K562 (cell line): ENCODE data around the gene CRIM1. TPM values are rescaled to one million over a fixed set of nuclear protein-coding genes. Genes with fewer than 3 reads are reported as not detected.

Experiments
- ATAC-seq: fragments of 200-7000 bp; cut with Tn5 transposase; 3 replicates; pipeline ENCODE4 v1.9.1; 2020; ENCODE audit warnings: moderate library complexity
- BruUV-seq: library from RNA; stranded (reverse); fragments of 400-500 nt; replicated peaks from 2 replicates; lab custom pipeline; 2021; lab: Mats Ljungman, UMichigan
- CTCF ChIA-PET: fragments of 300-600 bp; formaldehyde crosslinking; extraction: SDS; loops from one replicate; lab custom pipeline; 2021; ENCODE audit warnings: low intra/inter-chr PET ratio; lab: Yijun Ruan, JAX
- POLR2A ChIA-PET: fragments of 300-600, 350-650 bp; sonication (Branson Sonifier 250); formaldehyde crosslinking; extraction: SDS; loops from one replicate; lab custom pipeline; 2021; ENCODE audit warnings: antibody characterized with exemption, inconsistent platforms; lab: Yijun Ruan, JAX
- DNase-seq, 4 experiments: peaks; one replicate each; pipeline versions ENCODE4 v3.0.0 to v3.0.0-alpha.2; 2011 to 2018; ENCODE audit warnings: low spot score in 3 of 4, mixed read lengths in 3 of 4; ENCODE audit errors: extremely low read depth in 1 of 4
- FAIRE-seq: peaks from 2 replicates; lab custom pipeline; 2011; peaks lifted over from hg19 to GRCh38; lab: Jason Lieb, UNC
- H2AFZ ChIP-seq: 2 replicates; pipeline ENCODE4 v1.6.0; 2011; ENCODE audit warnings: low read depth, low read length, control low read depth, inconsistent platforms
- H3K27ac ChIP-seq: fragments of 200-600 bp; 3 replicates; pipeline ENCODE4 v1.8.0; 2011; ENCODE audit warnings: low read depth, mild to moderate bottlenecking, control low read depth, inconsistent platforms, low read length, moderate library complexity, mixed read lengths; ENCODE audit errors: extremely low read depth
- H3K27me3 ChIP-seq, 2 experiments: fragments of 300-600 bp in 1 of 2; 2 replicates in 1 of 2; 3 replicates in 1 of 2; pipeline versions ENCODE4 v1.6.0 to v1.8.0; 2011; ENCODE audit warnings: inconsistent platforms in 2 of 2, low read length in 2 of 2, mild to moderate bottlenecking in 1 of 2, mixed read lengths in 1 of 2, moderate library complexity in 1 of 2; ENCODE audit not compliant: control insufficient read depth in 2 of 2, insufficient read depth in 2 of 2
- H3K36me3 ChIP-seq: fragments of 300-600 bp; 3 replicates; pipeline ENCODE4 v1.8.0; 2011; ENCODE audit warnings: mild to moderate bottlenecking, low read length, inconsistent platforms; ENCODE audit not compliant: control insufficient read depth, insufficient read depth
- H3K4me1 ChIP-seq, 2 experiments: fragments of 200-600 bp in 1 of 2; replicated peaks in 1 of 2; 2 replicates in 1 of 2; 3 replicates in 1 of 2; pipeline versions ENCODE4 v1.5.1 to v1.8.0; 2011; ENCODE audit warnings: inconsistent platforms in 2 of 2, low read length in 2 of 2, mild to moderate bottlenecking in 1 of 2, mixed read lengths in 1 of 2, moderate library complexity in 1 of 2; ENCODE audit not compliant: control insufficient read depth in 2 of 2, insufficient read depth in 2 of 2
- H3K4me2 ChIP-seq: 2 replicates; pipeline ENCODE4 v1.6.1; 2011; ENCODE audit warnings: low read length, control low read depth, inconsistent platforms, mixed read lengths; ENCODE audit not compliant: insufficient read depth
- H3K4me3 ChIP-seq: fragments of 200-600 bp; sonication (generic), shearing (Covaris generic); 2 replicates; pipeline ENCODE4 v1.5.1; 2016; ENCODE audit warnings: control low read depth, inconsistent platforms
- H3K79me2 ChIP-seq: fragments of 200-600 bp; 3 replicates; pipeline ENCODE4 v1.8.0; 2011; ENCODE audit warnings: low read length, inconsistent platforms; ENCODE audit not compliant: control insufficient read depth, insufficient read depth
- H3K9ac ChIP-seq, 2 experiments: 2 replicates each; pipeline versions ENCODE4 v1.6.0 to v1.6.1; 2011; ENCODE audit warnings: low read depth in 2 of 2, low read length in 2 of 2, control low read depth in 1 of 2, inconsistent platforms in 1 of 2, mild to moderate bottlenecking in 1 of 2, mixed read lengths in 1 of 2; ENCODE audit not compliant: insufficient read depth in 1 of 2
- H3K9me1 ChIP-seq: one replicate; pipeline ENCODE4 v1.6.0; 2011; ENCODE audit warnings: inconsistent platforms, mild to moderate bottlenecking, low read length, moderate library complexity; ENCODE audit not compliant: control insufficient read depth, insufficient read depth
- H3K9me3 ChIP-seq: replicated peaks from 2 replicates; pipeline ENCODE4 v1.5.1; 2011; ENCODE audit warnings: low read depth, low read length, inconsistent platforms; ENCODE audit not compliant: control insufficient read depth, insufficient read depth
- H4K20me1 ChIP-seq: replicated peaks from 2 replicates; pipeline ENCODE4 v1.6.1; 2011; ENCODE audit warnings: low read length, inconsistent platforms, mixed read lengths; ENCODE audit not compliant: control insufficient read depth, insufficient read depth
- MNT ChIP-seq, 2 experiments: fragments of 450-650 bp; conservative IDR thresholded peaks; 2 replicates each; pipeline ENCODE4 v1.6.1; 2017; ENCODE audit warnings: mild to moderate bottlenecking in 2 of 2, moderate library complexity in 2 of 2
- TRIM28 ChIP-seq: fragments of 450-650 bp; IDR thresholded peaks from 2 replicates; pipeline ENCODE4 v1.6.1; 2017
- WGBS: fragments of 100-300 bp; shearing (Covaris generic); methylation state at CpG from one replicate; pipeline ENCODE4 v1.1.6; 2016; ENCODE audit warnings: low coverage, mixed read lengths; ENCODE audit not compliant: insufficient coverage; ENCODE audit errors: missing lambda C conversion rate; 5-methylcytosine and 5-hydroxymethylcytosine counted together
- in situ Hi-C: fragments of 300-500 bp; cut with MboI; formaldehyde crosslinking; loops from 4 replicates; pipeline ENCODE4 v1.15.0; 2018; ENCODE audit warnings: inconsistent platforms, mixed read lengths
- intact Hi-C: fragments of 100-400 bp; cut with micrococcal nuclease; formaldehyde crosslinking; loops from 2 replicates; pipeline ENCODE4 v1.14.2; 2022
- polyA plus RNA-seq, 8 experiments: library from polyadenylated mRNA; depleted of rRNA in 4 of 8; stranded (reverse) in 5 of 8; unstranded in 3 of 8; fragments of >200 nt; fragmentation: Nextera tagmentation in 2 of 8; fragmentation: Illumina TruSeq in 1 of 8; extraction: Ambion mirVana in 2 of 8; extraction: Trizol in 1 of 8; gene quantifications; 2 replicates each; pipeline versions ENCODE4 v1.2.1 to v1.2.3, GENCODE V29; 2011 to 2014; ENCODE audit warnings: inconsistent platforms in 1 of 8, missing spikeins in 1 of 8
- total RNA-seq, 7 experiments: library from RNA; depleted of rRNA in 6 of 7; stranded (reverse); fragments of >200 nt in 6 of 7; fragmentation: Illumina TruSeq in 2 of 7; extraction: Trizol in 2 of 7; gene quantifications; 2 replicates each; pipeline versions ENCODE4 v1.2.1 to v1.2.3, GENCODE V29; 2011 to 2021; ENCODE audit warnings: low replicate concordance in 1 of 7
- TF ChIP-seq, protein P1 (sequence below): fragments of 150-350 bp; IDR thresholded peaks from 2 replicates; pipeline ENCODE4 v1.6.1; 2014; ENCODE audit warnings: low read depth, mild to moderate bottlenecking, low read length, borderline replicate concordance

Gene CRIM1
- total and polyA plus RNA-seq, 9 of the 15 experiments (the other 6 are each of a cell fraction or from before 2014, with no cell fraction given): 0.01 to 0.36 (median 0.06) TPM; not detected in 1

GRCh38 chr2:36351291-36351690 lies 4.3 kb upstream of the CRIM1 start:
- WGBS: 3% methylated on average over 2 of the region's 2 CpGs
- Histone ChIP-seq H2AFZ (no peak overlapping the region), H3K36me3 (no peaks in the 10 kb centered on the region), H3K9me1 (no peaks in the 10 kb centered on the region), H4K20me1 (no peaks in the 10 kb centered on the region), H3K4me2 (no peak overlapping the region), H3K4me1 (peaks cover 0 to 7% of the 10 kb centered on the region in 2 experiments; a peak in 2 of 5 replicates), H3K79me2 (no peaks in the 10 kb centered on the region), H3K9ac (no peak overlapping the region), H3K27me3 (peaks cover 0 to 2% of the 10 kb centered on the region in 2 experiments; a peak in 1 of 5 replicates), H3K27ac (no peak overlapping the region), H3K9me3 (no peaks in the 10 kb centered on the region), H3K4me3 (no peak overlapping the region)
- DNase-seq: no peak
- CTCF ChIA-PET: interaction anchor here (2.0 kb wide), 2 partner anchors 312 to 420 kb away, joined by 7 to 8 read pairs; no protein-coding TSS in a partner anchor
- no peak for ATAC-seq
- FAIRE-seq: no peak
- BruUV-seq: no TSS peak
- intact Hi-C loops (loop anchor here (10.0 kb wide), 1 partner anchor 424 kb away; no protein-coding TSS in a partner anchor), in situ Hi-C loops (loop anchor here (5.0 kb wide), 1 partner anchor 306 kb away; no protein-coding TSS in a partner anchor)
- POLR2A ChIA-PET: interaction anchor here (0.6 kb wide), 1 partner anchor 105 kb away, joined by 3 read pairs; no protein-coding TSS in a partner anchor
- TF ChIP-seq MNT (conservative IDR thresholded peaks at IDR 0.05) (no peak), TRIM28 (no peak)
- TF ChIP-seq, protein P1, sequence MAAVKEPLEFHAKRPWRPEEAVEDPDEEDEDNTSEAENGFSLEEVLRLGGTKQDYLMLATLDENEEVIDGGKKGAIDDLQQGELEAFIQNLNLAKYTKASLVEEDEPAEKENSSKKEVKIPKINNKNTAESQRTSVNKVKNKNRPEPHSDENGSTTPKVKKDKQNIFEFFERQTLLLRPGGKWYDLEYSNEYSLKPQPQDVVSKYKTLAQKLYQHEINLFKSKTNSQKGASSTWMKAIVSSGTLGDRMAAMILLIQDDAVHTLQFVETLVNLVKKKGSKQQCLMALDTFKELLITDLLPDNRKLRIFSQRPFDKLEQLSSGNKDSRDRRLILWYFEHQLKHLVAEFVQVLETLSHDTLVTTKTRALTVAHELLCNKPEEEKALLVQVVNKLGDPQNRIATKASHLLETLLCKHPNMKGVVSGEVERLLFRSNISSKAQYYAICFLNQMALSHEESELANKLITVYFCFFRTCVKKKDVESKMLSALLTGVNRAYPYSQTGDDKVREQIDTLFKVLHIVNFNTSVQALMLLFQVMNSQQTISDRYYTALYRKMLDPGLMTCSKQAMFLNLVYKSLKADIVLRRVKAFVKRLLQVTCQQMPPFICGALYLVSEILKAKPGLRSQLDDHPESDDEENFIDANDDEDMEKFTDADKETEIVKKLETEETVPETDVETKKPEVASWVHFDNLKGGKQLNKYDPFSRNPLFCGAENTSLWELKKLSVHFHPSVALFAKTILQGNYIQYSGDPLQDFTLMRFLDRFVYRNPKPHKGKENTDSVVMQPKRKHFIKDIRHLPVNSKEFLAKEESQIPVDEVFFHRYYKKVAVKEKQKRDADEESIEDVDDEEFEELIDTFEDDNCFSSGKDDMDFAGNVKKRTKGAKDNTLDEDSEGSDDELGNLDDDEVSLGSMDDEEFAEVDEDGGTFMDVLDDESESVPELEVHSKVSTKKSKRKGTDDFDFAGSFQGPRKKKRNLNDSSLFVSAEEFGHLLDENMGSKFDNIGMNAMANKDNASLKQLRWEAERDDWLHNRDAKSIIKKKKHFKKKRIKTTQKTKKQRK: no peak
- TF ChIP-seq, all 486 proteins: peak for 0
